HG03060 (cell line): ENCODE data around the gene TUBB1.
"Not testable (repeated sequence)": the region's sequence is repeated elsewhere in the genome, so short reads cannot be mapped to it uniquely, and the experiment has no call there.

ENCODE experiments used
- ATAC-seq: cut with Tn5 transposase; IDR thresholded peaks from one replicate; pipeline ENCODE4 v1.9.1; 2021; ENCODE audit warnings: low read depth, moderate number of reproducible peaks; ENCODE audit not compliant: unreplicated experiment

TUBB1 gene

DNA sequence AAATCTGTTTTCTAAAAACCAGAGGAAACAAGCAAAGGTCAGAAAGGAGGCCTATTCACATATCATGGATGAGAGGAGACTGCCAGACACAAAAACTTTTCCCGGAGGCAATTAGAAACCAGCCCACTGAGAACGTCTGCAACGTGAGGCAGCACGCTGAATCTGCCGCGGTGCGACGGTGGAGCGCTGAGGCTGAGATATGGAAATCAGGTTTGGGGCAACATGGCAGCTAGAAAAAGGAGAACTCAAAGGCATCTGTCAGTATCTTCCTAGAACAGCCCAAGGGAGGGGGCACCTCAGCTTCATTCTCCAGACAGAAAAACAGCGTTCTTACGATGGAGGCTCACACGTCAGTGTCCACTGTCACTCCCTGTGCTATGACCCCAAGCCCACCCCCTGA, 18.2 kb downstream of the TUBB1 start:
- no peak for ATAC-seq

DNA sequence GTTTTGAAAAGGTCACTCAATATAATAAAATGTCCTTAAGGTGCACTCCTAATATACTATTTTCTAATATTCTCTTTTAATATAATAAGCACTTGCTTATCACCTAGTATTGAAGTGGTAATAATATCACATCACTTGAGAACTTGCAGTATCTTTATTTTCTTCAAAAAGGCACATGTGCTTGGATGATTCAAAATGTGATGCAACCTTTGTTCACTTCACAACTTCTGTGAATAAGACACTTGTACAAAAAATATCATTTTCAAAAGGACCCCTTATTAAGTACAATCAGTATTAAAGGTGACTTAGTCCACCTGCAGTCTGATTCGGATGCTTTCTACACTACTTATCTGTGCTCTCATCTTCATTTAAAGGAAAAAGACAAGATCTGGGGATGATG, 20.0 kb downstream of the TUBB1 start:
- no peak for ATAC-seq

DNA sequence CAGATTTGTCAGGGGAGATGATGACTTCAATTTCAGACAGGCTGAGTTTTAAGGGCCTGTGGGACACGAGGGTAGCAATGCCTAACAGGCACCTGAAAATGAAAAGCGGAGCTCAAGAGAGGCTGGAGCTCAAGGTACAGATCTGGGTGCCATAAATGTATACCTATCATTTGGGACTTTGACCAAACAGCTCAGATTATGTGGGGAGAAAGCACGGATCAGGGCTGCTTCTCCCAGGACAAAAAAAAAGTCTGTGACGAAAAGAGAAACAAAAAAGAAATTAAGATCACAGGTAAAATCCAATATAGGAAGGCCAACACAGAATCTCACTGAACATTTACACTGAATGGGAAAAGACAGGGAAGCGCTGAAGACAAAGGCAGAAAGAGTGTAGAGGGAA, 21.4 kb downstream of the TUBB1 start:
- ATAC-seq: no peak

DNA sequence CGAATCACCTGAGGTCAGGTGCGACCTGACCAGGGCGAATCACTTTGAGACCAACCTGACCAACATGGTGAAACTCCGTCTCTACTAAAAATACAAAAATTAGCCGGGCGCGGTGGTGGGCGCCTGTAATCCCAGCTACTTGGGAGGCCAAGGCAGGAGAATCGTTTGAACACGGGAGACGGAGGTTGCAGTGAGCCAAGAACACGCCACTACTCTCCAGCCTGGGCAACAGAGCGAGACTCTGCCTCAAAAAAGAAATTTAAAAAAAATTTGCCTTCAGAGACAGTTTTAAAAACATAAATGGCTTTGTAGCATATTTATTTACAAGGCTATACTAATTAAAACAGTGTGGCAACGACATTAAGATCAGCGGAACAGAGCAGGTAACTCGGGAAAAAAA, 22.3 kb downstream of the TUBB1 start:
- ATAC-seq: not testable (repeated sequence)

DNA sequence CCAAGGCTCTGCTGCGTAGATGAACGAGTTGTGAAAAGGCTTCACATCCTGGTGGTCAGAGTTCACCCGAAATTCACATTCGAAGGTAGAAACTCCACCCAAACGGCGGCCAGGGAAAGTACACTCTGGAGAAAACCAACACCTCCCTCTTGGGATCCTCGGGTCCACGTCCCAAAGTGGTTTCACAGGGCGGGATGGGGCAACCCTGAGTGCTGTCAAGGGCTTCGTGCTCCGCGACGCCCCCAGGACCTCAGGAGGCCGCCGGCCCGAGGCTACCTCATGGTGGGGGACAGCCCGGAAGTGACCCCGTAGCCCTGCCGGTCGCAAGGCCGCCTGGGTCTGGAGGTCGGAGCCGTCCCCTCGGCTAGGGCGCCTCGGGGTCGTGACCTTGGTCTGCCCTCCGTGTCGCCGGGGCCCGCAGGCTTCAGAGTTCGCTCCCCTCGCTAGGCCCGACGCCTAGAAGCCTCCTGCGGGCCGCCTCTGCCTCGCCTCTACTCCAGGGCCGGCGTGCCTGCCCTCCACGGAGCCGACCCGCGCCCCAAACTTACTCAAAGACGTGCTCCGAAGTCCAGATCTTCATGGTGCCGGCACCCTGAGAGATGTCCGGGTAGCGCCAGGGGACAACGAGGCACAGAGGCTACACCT, 23.0 kb downstream of the TUBB1 start, which contains the start of gene PRELID3B:
PRELID3B (minus strand) TSS at position 636 of the 645 bp plus-strand sequence; CDS start at position 580, 56 bp downstream.
- ATAC-seq: peak; percentile 8

DNA sequence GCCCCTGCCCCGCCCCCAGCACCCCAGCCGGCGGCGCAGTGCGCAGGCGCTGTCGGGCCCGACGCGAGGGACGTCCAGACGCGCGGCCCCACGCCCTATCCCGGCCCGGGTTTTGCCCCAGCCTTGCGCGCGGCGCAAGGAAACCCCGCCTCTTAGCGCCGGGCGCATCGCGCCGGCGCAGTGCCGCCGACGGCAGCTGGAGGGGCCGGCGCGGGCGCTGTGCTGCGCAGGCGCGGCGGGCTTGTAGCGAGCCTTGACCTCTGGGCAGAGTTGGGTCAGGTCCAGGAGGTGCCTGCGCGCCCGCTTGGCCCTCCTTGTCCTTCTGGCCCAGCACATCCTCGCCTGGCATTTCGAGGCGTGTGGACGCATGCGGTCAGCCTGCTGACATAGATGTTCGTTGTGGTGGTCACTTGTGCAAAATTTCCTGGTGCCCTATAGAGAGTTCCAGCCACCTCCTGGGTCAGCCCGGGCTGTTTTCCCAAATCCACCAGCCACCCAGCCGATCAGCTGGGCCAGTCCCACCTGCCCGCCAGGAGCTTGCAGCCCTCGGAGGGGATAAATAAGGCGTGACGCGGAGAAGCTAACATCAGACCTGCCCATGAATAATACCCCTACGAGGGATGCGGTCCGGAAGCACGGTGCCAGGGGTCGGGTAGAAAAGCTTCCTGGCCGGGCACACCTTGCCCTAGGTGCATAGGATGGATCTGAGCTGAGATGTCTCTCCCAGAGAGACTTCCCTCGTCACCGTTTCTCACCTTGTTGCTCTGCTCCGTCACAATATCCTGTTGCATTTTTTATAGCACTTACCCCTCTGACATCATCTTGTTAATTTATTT, 23.8 kb downstream of the TUBB1 start:
- peak; percentile 73 for ATAC-seq

DNA sequence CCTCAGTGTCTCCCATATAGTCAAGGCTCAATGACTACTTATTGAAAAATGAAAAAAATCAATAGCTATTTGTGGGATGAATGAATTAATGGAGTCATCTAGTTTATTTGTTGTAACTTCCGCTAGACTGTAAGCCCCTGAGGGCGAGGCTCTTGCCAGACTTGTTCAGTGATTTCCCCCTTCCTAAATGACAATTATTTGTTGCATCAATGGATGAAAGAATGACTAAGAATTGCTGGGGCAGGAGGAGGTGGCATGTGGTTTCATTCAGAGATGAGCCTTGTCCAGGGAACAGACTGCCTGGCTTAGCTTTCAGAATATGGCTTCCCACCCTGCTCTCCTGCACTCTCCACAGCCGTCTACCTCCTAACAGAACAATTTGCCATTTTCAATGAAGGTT, 24.5 kb downstream of the TUBB1 start:
- no peak for ATAC-seq

DNA sequence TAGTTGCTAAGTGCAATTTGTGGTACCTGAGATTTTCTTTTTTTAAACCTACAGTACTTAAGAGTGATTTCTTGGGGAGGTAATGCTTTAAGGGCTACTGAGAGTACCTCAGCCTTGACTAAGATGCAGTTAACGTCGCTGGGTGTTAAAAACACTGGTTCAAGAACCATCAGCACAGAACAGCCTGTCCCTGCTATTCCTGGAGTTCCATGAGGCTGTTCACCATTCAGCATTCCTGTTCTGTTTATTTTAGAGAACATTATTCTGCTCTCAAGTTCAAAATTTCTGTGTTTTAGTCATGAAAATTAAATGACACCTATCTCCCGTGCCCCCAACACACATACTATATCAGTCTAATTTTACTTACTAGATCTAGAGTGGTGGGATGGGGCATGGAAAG, 25.1 kb downstream of the TUBB1 start:
- ATAC-seq: no peak

DNA sequence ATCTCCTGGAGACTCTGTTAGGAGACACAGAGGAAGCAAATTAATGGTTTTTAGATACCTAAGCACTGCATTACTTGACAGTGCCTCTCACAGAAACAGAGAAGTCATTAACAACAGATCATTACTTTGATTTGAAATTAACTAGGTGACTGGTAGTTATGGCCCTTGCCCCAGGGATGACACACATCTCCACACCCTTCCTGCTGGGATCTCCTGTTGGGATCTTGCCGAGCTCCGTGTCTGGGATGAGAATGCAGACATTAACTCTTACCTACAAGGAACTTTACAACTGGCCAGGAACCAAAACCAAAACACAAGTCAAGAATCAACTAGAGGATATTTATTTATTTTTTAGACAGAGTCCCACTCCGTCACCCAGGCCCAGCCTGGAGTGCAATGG, 25.6 kb downstream of the TUBB1 start:
- no peak for ATAC-seq

DNA sequence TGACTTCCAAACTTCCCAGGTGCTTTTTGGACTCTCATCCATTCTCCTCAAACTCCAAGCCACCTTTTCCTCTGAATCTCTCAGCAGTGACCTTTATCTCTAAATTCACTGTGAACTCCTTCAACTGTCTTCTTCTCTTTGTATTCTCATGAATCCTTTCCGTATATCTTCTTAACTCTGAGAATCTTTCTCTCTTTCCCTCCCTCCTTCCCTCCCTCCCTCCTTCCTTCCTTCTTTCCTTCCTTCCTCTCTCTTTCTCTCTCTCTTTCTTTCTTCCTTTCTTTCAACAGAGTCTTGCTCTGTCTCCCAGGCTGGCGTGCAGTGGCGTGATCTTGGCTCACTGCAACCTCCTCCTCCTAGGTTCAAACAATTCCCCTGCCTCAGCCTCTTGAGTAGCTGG, 27.6 kb downstream of the TUBB1 start:
- ATAC-seq: no peak

DNA sequence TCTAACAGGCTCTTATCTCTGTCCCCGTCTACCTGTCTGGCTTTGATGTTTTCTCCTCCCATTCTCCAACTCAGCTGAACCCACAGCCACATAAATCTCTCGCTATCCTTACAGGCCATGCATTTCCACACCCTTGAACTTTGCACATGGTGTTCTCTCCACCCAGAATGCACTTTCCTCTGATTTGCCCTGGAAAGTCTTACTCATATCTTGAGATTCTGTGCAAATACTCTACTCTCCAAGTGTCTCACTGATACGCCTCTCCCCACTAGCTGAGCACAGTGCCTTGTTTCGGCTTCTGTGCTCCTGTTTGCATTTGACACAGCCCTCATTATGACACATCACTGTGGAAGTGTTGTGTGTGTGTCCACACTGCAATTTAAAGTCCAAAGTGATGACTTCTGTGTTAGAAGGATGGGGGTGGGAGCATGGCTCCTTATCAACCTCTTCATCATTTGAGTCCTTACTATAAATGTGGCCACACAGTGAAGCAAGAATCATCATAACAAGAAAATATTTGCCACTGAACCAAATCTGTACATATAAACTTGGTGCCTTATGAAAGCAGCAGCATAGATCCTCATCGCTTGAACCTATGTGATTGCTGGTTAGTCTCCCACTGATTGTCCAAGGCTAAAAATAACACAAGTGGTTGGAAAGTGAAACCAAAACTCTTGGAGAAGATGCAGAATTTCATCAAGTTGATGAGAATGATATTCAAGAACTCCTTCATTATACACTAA, 28.9 kb downstream of the TUBB1 start:
- ATAC-seq: no peak

DNA sequence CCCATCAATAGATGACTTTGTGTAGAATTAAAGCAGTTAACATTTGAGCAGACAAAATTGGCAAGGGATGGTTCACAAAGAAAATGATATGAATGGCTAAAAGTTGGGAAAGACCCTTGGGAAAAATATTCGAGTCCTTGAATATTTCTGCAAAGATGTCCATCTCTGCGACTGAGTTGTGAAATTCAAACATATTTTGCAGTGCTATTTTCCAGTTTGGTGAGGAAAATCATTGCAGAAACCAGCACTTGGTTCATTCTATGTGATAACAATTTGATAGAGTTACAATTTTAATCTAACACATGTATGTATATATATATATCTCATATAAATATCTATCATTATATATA, 29.4 kb downstream of the TUBB1 start:
- no peak for ATAC-seq

DNA sequence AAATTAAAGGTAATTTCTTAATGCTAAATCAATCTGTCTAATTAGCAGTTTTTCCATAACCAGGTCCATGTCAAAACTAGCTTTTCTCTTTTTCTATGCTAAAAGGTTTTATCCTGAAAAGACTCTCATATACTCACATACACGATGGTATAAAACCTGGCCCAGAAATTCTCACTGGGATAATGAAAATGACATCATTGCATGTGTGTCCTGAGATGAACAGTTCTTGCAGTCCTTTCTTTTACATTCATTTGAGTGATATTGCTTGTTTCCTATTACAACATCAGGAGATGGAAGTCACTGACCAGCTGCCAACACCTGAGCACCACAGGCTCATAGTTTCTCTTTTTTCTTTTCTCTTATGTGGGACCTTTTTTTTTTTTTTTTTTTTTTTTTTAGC, 31.2 kb downstream of the TUBB1 start:
- no peak for ATAC-seq

DNA sequence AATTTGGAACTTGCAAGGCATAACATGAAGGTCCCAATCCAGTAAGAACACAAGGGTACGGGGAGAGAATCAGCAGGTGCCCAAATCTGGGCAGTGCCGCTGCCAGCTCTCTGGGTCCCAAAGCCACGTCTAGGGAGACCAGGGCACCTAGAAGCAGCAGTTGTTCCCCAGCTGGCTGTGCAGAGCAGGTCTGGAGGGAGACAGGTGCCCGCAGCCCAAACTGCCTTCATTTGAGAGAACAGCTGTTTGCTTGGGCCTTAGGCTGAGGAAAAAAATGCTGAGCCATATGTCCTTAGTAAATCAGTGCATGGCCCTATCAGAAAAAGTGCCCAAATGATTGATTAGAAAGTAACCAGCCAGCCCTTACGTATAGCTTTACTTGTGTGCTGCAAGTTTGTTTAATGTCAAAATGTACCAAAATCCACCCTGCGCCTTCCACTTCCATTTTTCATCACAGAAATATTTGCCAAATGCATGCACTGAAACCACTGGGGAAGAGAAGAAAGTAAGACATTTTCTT, 32.5 kb downstream of the TUBB1 start:
- ATAC-seq: no peak

DNA sequence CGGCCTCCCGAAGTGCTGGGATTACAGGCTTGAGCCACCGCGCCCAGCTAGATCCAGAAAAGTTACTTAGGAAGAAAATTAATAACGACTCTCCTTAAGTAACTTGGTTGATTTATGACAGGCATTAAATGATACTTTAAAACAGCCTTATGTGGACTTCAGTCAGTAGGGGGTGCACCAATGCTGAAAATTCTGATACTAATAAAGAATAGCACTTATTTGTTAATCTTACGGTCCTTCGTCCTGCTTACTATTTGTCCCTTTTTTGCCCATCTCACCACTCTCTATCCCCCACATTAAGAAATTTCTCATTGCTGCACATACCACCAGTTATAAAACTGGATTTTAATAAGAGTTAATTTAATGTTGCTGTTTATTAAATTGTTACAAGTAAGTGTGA, 36.1 kb downstream of the TUBB1 start:
- no peak for ATAC-seq

DNA sequence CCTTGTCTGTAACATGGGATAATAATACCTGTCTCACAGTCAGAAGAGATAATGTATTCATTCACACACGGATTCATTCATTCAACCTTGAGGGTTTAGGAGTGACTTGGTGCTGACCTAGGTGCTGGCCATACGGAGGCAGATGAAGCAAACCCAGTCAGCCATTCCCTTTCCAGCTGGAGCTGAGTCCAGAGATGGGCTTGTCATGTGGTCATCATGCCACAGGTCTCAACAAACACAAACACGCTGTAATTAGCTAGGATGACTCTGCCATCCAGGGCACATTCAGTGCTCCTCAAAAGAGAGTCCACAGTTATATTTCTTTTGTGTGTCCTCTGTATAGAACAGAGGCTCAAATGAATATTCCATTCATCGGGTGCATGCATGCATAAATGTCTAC, 42.9 kb downstream of the TUBB1 start:
- ATAC-seq: no peak

DNA sequence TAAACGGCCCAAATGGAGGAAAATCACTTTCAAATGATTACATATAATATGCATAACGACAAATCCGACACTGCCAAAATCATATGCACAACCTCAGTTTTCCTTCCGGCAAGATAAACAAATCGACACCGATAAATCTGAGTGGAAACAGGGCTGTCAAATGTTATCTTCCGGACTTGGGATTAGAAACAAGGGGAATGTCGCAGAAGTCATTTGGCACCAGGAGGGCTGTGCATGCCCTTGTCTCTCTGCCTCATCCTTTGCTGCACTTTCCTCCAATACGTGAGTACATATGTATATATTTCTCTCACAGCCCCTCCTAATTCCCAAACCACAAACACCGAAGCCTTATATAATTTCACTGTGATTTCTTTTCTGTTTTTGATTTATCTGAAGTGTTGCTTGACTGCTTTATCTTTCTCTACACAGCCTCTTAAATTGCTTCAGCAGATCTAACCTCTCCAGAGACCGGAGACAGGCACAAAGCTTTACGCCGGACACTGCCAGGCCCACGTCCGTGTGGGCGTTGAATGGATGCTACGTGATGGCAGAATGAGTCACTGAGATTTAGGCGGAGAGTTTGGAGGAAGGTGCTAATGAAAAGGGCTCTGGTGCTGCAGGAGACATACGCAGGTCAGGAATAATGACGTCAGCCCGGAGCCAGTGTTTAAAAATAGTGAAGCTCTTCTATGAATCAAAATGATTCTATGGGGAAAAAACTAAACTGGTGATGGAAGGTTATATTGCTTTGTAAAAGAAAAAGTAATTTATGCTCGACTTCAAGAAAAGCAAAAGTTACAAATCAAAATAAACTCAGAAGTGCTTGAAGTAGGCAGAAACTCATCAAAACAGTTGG, 44.4 kb downstream of the TUBB1 start:
- no peak for ATAC-seq

DNA sequence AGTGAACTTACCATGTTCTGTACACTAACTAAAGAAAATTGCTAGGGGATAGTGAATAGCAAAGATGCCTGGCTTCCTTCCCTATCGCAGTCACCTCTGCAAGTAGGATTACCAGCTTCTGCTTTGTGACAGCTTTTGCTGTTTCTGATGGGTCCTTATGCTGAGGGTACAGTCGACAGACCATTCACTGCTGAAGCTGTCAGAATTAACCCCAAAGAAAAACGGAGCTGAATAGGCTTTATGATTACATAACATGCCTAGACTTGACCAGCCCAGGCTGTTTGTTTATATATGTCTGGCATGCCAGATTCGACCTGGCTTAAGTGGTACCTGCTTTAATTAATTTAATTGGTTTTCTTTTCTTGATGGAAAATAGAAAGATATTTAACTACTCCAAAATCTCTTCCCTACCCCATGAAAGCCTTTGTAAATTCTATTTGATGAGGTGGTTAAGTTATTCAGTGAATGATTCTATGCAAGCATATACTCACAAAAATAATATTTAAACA, 45.0 kb downstream of the TUBB1 start:
- ATAC-seq: no peak

DNA sequence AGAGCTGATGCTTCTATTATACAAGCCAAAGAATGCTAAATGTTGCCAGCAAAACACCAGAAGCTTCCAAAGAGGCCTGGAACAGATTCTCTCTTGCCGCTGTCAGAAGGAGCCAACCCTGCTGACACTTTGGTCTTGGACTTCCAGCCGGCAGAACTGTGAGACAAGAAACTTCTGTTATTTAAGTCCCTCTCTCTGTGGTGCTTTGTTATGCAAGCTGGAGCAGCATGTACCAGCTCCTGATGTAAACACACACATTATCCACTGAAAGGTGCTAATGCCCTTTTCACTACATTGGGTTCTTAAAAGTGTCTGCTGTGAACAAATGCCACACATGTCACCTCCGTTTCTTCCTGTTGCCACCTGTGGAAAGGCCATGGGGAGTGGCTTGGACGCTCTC, 49.3 kb downstream of the TUBB1 start:
- no peak for ATAC-seq

DNA sequence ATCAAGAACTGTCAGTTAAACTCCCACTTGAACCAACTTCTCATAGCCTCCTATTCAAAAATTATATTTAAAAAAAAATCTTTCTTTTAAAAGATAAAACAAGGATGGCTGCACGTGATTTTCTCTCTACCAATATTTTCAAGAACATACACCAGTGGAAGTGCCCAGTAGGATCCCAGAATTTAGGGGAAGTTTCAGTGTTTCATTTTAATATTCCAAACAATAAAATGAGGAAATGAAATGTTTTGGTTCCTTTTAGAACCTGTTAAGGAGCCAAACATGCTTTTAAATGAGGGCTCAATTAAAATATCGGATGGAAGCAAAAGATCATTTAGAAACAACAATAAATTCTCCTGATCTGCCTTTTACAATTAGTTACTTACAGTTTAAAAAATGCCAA, 49.8 kb downstream of the TUBB1 start:
- no peak for ATAC-seq
